CD4-positive, alpha-beta T cell (primary cell): ENCODE data around the gene AMOTL2. TPM values are rescaled to one million over a fixed set of nuclear protein-coding genes. Genes with fewer than 3 reads are reported as not detected.
A peak's percentile ranks its signal among the peaks of the same experiment; 100 is the strongest.

Experiments used
- ATAC-seq: fragments of 200-7000 bp; cut with Tn5 transposase; one replicate; pipeline ENCODE4 v1.10.0; 2022; ENCODE audit warnings: mild to moderate bottlenecking; ENCODE audit not compliant: poor library complexity
- CTCF ChIA-PET: fragments of 350-600 bp; sonication (Branson Sonifier 250); formaldehyde crosslinking; loops from one replicate; lab custom pipeline; 2021; ENCODE audit warnings: antibody characterized with exemption, inconsistent platforms; lab: Charles Lee
- POLR2A ChIA-PET: fragments of 350-600 bp; sonication (Branson Sonifier 250); formaldehyde crosslinking; loops from one replicate; lab custom pipeline; 2021; ENCODE audit warnings: antibody characterized with exemption, inconsistent platforms; lab: Charles Lee
- DNase-seq, 14 experiments: peaks; one replicate each; pipeline ENCODE4 v3.0.0-alpha.2; 2013 to 2020; ENCODE audit warnings: mixed read lengths in 2 of 14
- H3K27ac ChIP-seq, 2 donors: one replicate each; pipeline versions ENCODE4 v1.5.1 to v1.7.0; 2013; ENCODE audit warnings: low read length in 2 of 2, low read depth in 1 of 2, mild to moderate bottlenecking in 1 of 2
- H3K27me3 ChIP-seq, 2 experiments: 1 replicate in 1 of 2; 2 replicates in 1 of 2; pipeline versions ENCODE4 v1.6.1 to v1.7.0; 2013; ENCODE audit warnings: low read length in 2 of 2, control low read depth in 1 of 2, mild to moderate bottlenecking in 1 of 2, moderate library complexity in 1 of 2; ENCODE audit not compliant: insufficient read depth in 2 of 2, control insufficient read depth in 1 of 2
- H3K36me3 ChIP-seq: one replicate; pipeline ENCODE4 v1.6.1; 2013; ENCODE audit warnings: low read length, control low read depth; ENCODE audit not compliant: insufficient read depth
- H3K4me1 ChIP-seq: one replicate; pipeline ENCODE4 v1.6.1; 2013; ENCODE audit warnings: low read length, control low read depth; ENCODE audit not compliant: insufficient read depth
- H3K4me3 ChIP-seq: one replicate; pipeline ENCODE4 v1.5.1; 2013; ENCODE audit warnings: mild to moderate bottlenecking, low read length, moderate library complexity
- H3K9me3 ChIP-seq, 2 experiments: 1 replicate in 1 of 2; 2 replicates in 1 of 2; pipeline versions ENCODE4 v1.6.1 to v1.7.0; 2013; ENCODE audit warnings: low read length in 2 of 2, mild to moderate bottlenecking in 2 of 2, control low read depth in 1 of 2, moderate library complexity in 1 of 2; ENCODE audit not compliant: control insufficient read depth in 1 of 2, insufficient read depth in 1 of 2
- H3K27ac Mint-ChIP-seq: one replicate; pipeline ENCODE4 v1.8.0; 2020; ENCODE audit warnings: mixed read lengths
- H3K27me3 Mint-ChIP-seq: one replicate; pipeline ENCODE4 v1.8.0; 2021; ENCODE audit warnings: mixed read lengths
- H3K36me3 Mint-ChIP-seq: one replicate; pipeline ENCODE4 v1.8.0; 2021; ENCODE audit warnings: low read depth, mixed read lengths
- H3K4me1 Mint-ChIP-seq: one replicate; pipeline ENCODE4 v1.8.0; 2021; ENCODE audit warnings: low read depth, mixed read lengths
- H3K4me3 Mint-ChIP-seq: one replicate; pipeline ENCODE4 v1.8.0; 2020; ENCODE audit warnings: mild to moderate bottlenecking, mixed read lengths
- H3K9me3 Mint-ChIP-seq: one replicate; pipeline ENCODE4 v1.8.0; 2020; ENCODE audit warnings: mixed read lengths
- intact Hi-C, 2 experiments: fragments of 100-400 bp; cut with DNase I in 1 of 2; cut with micrococcal nuclease in 1 of 2; formaldehyde crosslinking; loops; one replicate each; pipeline versions ENCODE4 v1.15.1 to v1.9.0; 2023 to 2025; cut with DNase I, micrococcal nuclease
- total RNA-seq, 174 experiments: library from RNA in 2 of 174; stranded (reverse) in 2 of 174; gene quantifications; one replicate each; pipeline ENCODE4 v1.2.3 and lab custom pipeline; 2021 to 2026
- TF ChIP-seq, protein P1 (sequence below): fragments of 200-600 bp; IDR thresholded peaks from one replicate; pipeline ENCODE4 v1.8.0; 2022; ENCODE audit warnings: antibody characterized with exemption, mild to moderate bottlenecking

AMOTL2 gene
- total RNA-seq, 2 experiments from 2014 or later, result not detected

DNA sequence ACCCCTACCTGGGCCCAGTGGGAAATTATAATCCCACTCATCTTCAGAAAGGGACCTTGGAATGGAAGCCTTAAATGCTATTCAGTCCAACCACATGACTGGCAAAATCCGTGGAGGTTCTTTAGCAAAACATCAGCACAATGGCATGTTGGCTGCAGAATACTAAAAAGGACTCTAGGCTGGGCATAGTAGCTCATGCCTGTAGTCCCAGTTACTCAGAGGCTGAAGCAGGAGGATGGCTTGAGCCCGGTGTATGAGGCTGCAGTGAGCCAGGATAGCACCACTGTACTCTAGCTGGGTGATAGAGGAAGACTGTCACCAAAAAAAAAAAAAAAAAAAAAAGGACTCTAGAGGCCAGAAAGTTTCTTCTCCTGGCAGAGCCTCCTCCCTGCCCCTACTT lies 63.0 kb downstream of the AMOTL2 start:
- peaks cover 5% of the 10 kb centered on the region for H3K4me1 Mint-ChIP-seq
- ChIA-PET CTCF (no interaction called here), POLR2A (no interaction called here)
- ATAC-seq (no peak), DNase-seq (no peak)
- Histone ChIP-seq H3K27ac (no peak overlapping the region), H3K27me3 (peaks cover 16 to 19% of the 10 kb centered on the region in 2 experiments), H3K9me3 (peaks cover 0 to 7% of the 10 kb centered on the region in 2 experiments), H3K36me3 (no peaks in the 10 kb centered on the region), H3K4me3 (no peak overlapping the region), H3K4me1 (peaks cover 14% of the 10 kb centered on the region)
- H3K4me3 Mint-ChIP-seq, result no peak overlapping the region
- H3K27ac Mint-ChIP-seq, result no peak overlapping the region
- no peaks in the 10 kb centered on the region for H3K9me3 Mint-ChIP-seq
- intact Hi-C loops, result no loop called here
- TF ChIP-seq, protein P1, sequence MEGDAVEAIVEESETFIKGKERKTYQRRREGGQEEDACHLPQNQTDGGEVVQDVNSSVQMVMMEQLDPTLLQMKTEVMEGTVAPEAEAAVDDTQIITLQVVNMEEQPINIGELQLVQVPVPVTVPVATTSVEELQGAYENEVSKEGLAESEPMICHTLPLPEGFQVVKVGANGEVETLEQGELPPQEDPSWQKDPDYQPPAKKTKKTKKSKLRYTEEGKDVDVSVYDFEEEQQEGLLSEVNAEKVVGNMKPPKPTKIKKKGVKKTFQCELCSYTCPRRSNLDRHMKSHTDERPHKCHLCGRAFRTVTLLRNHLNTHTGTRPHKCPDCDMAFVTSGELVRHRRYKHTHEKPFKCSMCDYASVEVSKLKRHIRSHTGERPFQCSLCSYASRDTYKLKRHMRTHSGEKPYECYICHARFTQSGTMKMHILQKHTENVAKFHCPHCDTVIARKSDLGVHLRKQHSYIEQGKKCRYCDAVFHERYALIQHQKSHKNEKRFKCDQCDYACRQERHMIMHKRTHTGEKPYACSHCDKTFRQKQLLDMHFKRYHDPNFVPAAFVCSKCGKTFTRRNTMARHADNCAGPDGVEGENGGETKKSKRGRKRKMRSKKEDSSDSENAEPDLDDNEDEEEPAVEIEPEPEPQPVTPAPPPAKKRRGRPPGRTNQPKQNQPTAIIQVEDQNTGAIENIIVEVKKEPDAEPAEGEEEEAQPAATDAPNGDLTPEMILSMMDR, result no peak
- no peaks in the 10 kb centered on the region for H3K36me3 Mint-ChIP-seq
- peaks cover 41% of the 10 kb centered on the region for H3K27me3 Mint-ChIP-seq

DNA sequence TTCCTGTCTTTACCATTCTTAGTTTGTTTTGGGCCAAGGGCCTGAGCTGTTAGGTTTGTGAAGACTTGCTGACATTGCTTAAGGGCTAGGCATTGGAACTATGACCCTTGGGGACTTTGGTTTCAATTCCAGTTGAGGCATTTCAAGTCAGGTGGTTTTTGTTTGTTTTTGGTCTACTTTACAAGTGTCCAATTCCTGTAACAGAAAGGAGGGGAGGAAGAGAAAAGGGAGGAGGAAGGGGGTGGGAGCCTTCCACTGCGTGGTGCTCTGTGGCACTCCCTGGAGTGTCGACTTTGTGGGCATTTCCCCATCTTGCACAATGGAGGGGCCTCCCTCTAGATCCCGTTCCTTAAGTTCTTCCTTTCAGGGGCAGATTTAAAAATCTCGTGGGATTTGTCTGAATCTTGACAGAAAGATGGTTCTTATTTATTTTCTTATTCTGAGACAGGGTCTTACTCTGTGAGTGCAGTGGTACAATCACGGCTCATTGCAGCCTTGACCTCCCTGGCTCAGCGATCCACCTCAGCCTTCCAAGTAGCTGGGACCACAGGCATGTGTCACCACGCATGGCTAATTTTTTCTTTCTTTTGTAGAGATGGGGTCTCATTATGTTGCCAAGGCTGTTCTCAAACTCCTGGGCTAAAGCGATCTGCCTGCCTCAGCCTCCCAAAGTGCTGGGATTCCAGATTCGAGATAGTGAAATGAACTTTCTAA lies 64.1 kb downstream of the AMOTL2 start:
- H3K27me3 ChIP-seq, result peaks cover 16 to 19% of the 10 kb centered on the region in 2 experiments
- ChIA-PET POLR2A (no interaction called here), CTCF (interaction anchor here (1.2 kb wide), 1 partner anchor 181 kb away, joined by 4 read pairs; no protein-coding TSS in a partner anchor)
- Mint-ChIP-seq H3K9me3 (no peaks in the 10 kb centered on the region), H3K4me3 (no peak overlapping the region), H3K36me3 (no peaks in the 10 kb centered on the region), H3K27ac (no peak overlapping the region), H3K4me1 (peaks cover 5% of the 10 kb centered on the region), H3K27me3 (peaks cover 42% of the 10 kb centered on the region)
- TF ChIP-seq, protein P1, result no peak
- H3K9me3 ChIP-seq, result peaks cover 0 to 7% of the 10 kb centered on the region in 2 experiments
- no peak overlapping the region for H3K27ac ChIP-seq
- H3K4me3 ChIP-seq, result no peak overlapping the region
- no peak for DNase-seq
- peaks cover 14% of the 10 kb centered on the region for H3K4me1 ChIP-seq
- H3K36me3 ChIP-seq, result no peaks in the 10 kb centered on the region
- intact Hi-C loops, result loop anchor here (2.0 to 5.0 kb wide), 3 partner anchors 97 to 182 kb away; no protein-coding TSS in a partner anchor
- no peak for ATAC-seq

GRCh38 chr3:134308350-134308891 lies 65.8 kb downstream of the AMOTL2 start:
- no peaks in the 10 kb centered on the region for H3K9me3 Mint-ChIP-seq
- peak; percentile 96 for ATAC-seq
- DNase-seq, result peak; percentile 53 to 86 (median 71)
- no peak overlapping the region for H3K4me3 Mint-ChIP-seq
- TF ChIP-seq, protein P1, result peak; percentile 98
- Histone ChIP-seq H3K4me1 (peaks cover 14% of the 10 kb centered on the region), H3K27ac (no peak overlapping the region), H3K4me3 (no peak overlapping the region), H3K9me3 (peaks cover 0 to 7% of the 10 kb centered on the region in 2 experiments), H3K36me3 (no peaks in the 10 kb centered on the region), H3K27me3 (peaks cover 8 to 12% of the 10 kb centered on the region in 2 experiments)
- intact Hi-C loops, result loop anchor here (1.0 to 5.0 kb wide), 7 partner anchors 70 to 184 kb away; no protein-coding TSS in a partner anchor
- ChIA-PET CTCF (interaction anchor here (0.8 to 2.4 kb wide), 4 partner anchors 70 to 169 kb away, joined by 3 to 12 read pairs (median 3); no protein-coding TSS in a partner anchor), POLR2A (interaction anchor here (0.8 to 1.7 kb wide), 2 partner anchors 14 to 177 kb away, joined by 3 to 6 read pairs; partner anchors contain the start of genes ANAPC13 and CEP63)
- peaks cover 35% of the 10 kb centered on the region for H3K27me3 Mint-ChIP-seq
- H3K36me3 Mint-ChIP-seq, result no peaks in the 10 kb centered on the region
- peaks cover 5% of the 10 kb centered on the region for H3K4me1 Mint-ChIP-seq
- H3K27ac Mint-ChIP-seq, result no peak overlapping the region
